Activated T-helper 1 cell treated with anti-CD3 and anti-CD28 coated beads, Interleukin-2, amount 50 U/mL, for 16 hours (primary cell): ENCODE measurements around the gene ARHGAP45.
"Not testable (repeated sequence)": the region's sequence is repeated elsewhere in the genome, so short reads cannot be mapped to it uniquely, and the experiment has no call there.

Source experiments
- DNase-seq, 2 donors: peaks; one replicate each; pipeline ENCODE4 v3.0.0-alpha.2; 2020; ENCODE audit warnings: low read depth in 1 of 2, low spot score in 1 of 2

The ARHGAP45 gene

DNA sequence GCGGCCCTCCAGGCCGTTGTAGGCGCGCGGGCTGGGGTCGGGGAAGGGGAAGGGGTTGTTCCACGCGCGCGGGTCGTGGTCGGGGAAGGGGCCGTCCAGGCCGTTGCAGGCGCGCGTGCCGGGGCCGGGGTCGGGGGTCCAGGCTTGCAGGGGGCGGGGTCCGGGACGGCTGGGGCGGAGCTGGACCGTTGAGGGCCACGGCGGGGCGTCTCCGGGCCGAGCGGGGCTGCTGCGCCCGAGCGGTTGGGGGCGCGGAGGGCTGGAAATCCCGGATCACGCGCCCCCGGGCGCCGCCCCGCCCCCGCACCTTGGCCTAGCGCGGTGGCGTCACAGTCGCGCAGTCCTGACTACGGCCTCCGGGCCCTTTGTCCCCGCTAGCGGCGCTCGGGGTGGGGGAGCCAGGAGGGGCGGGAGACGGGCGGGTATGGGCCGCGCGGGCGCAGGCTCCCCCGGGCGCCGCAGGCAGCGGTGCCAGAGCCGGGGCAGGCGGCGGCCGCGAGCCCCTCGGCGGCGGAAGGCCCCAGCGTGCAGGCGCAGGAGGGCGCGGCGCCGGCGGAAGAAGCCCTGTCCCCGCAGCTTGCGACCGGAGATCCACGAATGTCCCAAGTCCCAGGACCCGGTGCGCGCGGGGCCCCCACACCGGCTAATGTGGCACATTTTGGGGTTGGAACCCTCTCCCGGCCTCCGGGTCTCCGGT lies 37.5 kb downstream of the ARHGAP45 start:
- DNase-seq, result peak in 1 of 2 donors; percentile 67

DNA sequence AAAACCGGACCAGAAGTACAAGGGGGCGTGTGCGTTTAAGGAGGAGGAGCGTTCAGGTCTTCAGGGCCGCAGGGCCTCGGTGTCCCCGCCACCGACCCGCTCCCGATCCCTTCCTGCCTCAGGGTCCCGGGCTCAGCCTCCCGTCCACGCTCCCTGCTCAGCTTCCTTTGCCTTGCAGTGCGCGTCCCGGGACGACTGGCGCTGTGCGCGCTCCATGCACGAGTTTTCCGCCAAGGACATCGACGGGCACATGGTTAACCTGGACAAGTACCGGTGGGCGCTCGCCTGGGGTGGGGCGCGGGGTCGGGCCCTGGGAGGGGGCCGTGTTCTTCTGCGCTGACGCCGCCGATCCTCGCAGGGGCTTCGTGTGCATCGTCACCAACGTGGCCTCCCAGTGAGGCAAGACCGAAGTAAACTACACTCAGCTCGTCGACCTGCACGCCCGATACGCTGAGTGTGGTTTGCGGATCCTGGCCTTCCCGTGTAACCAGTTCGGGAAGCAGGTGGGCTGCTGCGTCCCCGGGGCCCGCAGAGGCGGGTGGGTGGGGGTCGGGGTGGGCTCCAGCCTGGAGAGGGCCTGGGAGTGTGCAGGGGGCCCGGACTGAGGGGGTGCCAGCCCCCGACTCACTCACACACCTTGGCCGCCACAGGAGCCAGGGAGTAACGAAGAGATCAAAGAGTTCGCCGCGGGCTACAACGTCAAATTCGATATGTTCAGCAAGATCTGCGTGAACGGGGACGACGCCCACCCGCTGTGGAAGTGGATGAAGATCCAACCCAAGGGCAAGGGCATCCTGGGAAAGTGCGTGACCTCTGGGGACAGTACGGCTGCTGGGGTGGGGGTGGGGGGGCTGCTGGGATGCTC lies 38.3 kb downstream of the ARHGAP45 start:
- no peak for DNase-seq

DNA sequence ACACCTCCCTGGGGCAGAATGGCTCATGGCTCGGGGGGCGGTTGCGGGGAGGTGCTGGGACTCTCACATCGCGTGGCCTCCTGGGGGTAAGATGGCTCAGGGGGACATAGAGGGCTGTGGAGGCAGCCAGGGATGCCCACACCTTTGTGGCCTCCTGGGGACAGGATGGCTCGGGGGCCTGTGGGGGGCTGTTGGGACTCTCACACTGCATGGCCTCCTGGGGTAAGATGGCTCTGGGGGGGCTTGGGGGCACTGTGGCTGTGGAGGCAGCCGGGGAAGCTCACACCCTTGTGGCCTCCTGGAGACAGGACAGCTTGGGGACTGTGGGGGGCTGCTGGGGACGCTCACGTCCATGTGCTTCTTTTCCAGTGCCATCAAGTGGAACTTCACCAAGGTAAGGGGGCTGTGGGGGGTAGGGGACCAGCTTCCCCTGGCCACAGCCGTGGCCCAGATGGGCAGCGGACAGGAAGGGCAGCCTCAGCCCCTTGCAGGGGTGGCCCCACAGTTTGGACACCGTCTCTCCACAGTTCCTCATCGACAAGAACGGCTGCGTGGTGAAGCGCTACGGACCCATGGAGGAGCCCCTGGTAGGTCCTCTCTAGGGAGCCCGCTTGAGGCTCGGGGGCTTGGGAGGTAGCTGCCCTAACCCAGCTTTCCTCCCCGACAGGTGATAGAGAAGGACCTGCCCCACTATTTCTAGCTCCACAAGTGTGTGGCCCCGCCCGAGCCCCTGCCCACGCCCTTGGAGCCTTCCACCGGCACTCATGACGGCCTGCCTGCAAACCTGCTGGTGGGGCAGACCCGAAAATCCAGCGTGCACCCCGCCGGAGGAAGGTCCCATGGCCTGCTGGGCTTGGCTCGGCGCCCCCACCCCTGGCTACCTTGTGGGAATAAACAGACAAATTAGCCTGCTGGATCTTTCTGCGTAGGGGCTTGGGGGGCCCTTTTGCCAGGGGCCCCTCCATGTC lies 39.2 kb downstream of the ARHGAP45 start:
- DNase-seq, result no peak

DNA sequence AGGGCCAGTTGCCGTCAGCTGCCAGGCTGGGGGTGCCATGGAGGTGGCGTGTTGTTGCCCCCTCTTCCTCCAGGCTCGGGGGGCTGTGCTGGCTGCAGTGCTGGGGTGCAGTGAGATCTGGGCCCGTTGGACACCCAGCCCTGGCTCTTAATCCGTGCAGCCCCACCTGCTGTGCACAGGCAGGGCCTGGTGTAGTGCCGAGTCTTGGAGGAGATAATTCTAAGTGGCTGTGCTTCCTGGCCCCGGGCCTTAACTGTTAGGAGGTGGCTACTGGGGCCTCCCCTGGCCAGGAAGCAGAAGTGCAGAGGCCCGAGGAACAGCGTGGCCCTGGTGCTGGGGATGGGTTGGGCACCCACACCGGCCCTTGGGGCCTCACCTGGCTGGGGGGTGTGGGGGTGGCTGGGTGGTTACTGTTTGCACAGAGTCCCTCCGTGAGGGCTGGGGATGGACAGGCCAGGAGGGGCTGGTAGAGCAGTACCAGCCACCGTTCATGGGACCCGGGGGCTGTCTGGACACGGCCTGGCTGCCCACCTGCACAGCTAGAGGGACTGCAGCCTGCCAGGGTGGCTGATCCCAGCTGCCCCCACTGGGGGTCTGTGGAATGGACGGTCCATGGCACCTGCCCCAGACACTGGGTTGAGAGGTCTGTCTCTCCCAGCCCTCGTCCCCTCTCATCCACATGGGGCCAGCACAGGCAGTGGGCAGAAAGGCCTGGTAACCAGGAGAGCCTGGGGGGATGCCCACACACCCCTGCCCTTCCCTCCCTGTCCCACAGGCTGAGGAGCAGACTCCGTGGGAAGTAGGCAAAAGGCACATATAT lies 40.1 kb downstream of the ARHGAP45 start:
- DNase-seq, result no peak

DNA sequence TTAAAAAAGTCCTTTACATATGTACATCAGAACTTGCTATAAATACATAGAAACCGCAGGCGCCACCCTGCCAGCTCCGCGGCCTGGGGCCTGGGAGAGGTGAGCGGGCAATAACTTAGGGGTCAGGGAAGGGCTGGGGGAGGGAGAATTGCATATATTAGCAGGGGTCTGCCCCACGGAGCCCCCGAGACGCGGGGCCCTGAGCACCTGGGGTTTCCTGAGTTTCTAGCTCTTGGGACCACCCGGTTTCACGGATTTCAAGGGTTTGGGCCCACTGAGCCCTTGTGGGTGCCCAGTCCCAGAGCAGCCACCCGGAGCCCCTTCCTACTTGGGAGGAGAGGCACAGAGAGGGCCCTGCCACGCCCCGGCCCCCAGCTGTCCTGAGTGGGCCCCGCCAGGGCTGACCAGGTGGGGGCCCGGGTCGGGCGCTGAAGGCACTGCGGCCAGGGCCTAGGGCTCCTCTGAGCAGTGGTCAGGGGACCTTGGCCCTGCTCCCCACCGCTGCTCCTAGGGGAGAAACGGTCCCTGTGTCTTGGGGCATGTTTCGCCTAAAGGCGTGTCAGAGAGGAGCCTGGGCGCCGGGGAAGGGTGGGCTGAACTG lies 40.8 kb downstream of the ARHGAP45 start:
- DNase-seq, result no peak

DNA sequence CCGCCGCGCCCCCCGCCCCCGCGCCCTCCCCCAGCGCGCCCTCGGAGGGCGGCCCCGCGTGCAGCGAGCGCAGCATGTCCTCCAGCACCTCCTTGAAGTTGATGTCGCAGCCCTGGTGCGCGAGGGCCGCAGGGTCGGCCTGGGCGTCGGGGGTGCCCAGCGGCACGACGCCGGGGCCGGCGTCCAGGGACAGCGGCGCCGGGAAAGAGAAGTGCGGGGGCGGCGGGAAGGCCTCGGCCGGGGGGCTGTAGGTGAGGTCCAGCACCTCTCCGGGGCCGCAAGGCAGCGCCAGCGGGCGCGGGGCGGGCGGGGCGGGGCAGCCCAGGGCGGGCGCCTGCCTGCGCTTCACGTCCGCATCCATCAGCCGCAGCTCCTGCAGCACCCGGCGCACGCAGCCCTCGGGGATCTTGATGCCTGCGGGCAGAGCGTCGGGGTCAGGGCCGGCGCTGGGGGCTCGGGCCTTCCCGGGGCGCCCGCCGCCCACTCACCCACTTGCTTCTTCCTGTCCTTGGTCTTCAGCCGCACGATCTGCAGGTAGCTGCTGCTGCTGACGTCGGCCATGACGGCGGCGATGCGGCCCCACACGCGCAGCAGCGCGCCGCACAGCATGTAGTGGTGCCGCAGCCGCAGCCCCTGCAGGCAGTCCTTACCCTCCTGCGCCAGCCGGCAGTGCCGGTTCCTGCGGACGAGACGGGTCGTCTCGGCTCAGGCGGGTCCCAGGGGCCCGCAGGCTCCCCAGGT lies 41.5 kb downstream of the ARHGAP45 start:
- no peak for DNase-seq

DNA sequence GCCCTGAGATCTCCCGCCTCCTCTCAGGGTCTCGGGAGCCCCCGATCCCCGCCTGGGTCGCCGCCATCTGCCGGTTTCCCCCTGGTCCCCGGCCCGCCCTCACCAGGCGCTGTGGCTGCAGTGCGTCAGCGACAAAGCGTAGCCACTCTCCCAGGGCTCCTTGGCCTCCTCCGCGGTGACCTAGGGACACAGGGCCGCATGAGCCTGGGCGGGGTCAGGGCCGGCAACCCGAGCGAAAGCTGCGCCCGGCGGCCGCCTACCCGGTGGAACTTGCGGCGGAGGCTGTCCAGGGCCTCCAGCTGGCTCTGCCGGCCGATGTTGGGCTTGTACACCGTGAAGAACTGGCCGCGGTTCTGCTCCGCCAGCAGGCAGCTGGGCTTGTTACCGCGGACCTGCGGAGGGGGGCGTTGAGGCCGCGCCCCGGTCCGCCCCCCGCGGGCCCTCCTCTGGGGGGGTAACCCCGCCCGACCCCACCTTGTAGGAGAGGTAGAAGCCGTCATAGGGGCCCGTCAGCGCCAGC lies 42.1 kb downstream of the ARHGAP45 start:
- DNase-seq, result no peak

DNA sequence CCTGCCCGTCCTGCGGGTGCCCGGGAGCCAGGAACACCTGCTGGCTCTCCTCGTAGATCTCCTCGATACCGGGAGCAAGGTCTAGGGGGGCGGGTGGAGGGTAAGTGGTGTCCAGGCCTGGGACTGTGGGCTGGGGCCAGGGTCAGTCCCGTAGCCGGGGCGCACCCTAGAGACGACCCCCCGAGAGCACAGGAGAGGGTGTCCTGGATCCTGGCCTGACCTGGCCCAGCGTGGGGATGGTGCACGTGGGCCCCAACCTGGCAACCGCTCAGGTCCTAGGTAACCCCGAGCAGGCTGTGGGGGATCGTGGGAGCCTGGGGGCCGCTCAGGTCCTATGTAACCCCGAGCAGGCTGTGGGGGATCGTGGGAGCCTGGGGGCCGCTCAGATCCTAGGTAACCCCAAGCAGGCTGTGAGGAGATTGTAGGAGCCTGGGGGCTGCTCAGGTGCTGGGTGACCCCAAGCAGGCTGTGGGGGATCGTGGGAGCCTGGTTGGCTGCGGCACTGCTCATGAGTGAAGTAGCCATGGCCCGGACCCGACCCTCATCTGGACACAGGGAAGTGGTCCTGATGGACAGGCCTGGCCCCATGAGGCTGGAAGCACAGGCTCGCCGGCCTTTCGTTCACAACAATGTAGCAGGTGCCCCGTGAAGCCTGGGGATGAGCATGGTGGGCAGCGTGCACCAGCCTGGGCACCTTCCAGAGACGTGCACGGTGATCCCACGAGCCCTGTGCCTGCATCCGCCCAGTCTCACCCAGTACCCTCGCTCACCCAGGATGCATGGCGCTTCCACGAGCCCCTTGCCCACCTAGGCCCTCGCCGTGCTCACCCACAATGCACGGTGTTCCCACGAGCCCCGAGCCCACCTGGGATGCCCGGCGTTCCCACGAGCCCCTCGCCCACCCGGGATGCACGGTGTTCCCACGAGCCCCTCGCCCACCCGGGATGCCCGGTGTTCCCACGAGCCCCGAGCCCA lies 43.0 kb downstream of the ARHGAP45 start:
- DNase-seq, result no peak

DNA sequence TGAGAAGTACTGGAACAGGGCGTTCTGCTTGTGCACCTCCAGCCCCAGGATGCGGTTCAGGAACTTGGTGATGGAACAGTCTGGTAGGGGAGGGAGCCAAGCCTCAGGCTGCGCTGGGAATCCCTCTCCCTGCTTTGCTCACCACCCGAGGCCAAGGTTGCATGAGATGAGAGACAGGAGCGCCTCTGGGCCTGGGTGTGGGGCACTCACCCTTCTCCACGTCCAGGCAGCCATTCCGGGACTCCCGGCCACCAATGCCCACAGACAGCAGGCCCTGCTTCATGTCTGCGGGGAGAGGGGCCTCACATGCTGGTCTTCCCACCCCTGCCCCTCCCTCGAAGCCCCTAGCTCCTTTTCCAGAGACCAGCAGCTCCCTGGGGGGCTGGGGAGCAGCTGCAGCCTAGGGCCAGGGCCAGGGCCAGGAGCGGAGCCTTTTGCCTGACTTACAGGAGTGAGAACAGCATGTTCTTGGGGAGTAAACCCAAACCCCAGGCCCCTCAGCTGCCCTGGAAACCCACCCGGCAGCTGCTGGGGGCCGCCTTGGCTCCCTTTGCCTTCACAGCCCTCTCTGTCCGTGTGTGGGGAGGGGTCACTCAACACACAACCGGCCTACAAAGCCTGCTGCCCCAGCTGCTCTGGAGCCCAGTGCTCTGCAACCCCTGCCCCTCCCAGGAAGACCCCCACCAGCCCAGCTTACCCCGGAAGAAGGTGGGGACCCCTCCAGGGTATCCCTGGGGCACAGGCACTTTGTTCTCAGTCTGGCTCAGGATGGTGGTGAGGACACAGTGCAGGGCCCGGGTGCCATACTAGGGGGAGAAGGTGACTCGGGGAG lies 44.1 kb downstream of the ARHGAP45 start:
- no peak for DNase-seq

DNA sequence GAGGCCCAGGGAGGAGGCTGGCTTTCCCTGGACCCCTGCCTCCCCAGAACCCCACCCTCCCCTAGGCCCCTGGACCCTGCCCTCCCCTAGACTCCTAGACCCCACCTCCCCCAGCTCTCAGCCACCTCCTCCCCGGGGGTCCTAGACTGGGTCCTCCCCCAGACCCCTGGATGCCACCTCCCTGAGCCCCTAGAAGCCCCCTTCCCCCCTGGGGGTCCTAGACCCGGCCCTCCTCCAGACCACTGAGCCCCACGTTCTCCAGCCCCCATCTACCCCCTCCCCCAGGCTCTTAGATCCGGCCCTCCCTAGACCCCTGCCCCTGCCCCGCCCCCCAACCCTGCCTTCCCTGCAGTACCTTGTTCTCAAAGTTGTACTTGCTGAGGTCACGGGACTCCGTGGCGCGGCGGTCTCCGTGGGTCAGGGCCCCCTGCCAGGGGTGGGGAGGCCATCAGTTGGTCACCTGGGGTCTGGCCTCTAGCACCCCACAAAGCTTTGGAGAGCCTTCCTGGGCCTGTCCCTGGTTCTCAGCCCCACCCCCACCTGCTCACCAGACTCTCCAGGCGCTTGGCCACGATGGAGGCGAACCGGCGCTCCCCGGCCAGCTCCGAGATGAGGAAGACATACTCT lies 44.8 kb downstream of the ARHGAP45 start:
- DNase-seq, result no peak

DNA sequence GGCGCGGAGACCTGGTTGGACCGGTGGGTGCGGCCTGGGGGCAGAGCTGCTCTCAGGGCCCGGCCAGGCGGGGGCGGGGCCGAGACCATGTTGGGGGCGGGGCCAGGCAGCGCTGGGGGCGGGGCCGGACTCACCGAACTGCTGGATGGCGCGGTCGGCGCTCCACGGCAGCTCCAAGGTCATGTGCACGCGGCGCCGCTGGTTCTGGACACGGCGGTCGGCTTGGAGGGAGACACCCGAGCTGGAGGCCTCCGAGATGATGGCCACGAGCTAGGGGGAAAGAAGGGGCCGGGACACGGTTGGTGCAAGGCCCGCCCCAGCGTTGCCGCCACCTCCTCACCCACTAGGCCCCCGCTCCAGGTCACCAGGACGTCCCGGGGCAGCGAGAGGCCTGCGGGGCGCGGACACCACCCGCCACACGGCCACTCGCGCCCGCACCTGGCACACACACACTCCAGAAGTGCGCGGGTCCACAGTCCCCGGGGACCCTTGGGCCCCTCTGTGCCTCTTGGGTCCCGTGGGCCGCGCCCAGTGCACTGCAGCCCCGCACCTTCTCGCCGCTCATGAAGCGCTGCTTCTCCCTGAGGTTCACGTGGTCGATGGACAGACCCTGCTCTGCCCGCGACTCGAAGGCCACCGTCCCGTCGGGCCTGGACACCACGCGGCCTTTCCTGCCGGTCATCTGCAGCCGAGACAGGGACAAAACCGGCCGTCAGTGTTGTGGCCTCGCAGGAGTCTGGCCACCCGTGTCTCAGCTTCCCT lies 45.5 kb downstream of the ARHGAP45 start:
- no peak for DNase-seq

DNA sequence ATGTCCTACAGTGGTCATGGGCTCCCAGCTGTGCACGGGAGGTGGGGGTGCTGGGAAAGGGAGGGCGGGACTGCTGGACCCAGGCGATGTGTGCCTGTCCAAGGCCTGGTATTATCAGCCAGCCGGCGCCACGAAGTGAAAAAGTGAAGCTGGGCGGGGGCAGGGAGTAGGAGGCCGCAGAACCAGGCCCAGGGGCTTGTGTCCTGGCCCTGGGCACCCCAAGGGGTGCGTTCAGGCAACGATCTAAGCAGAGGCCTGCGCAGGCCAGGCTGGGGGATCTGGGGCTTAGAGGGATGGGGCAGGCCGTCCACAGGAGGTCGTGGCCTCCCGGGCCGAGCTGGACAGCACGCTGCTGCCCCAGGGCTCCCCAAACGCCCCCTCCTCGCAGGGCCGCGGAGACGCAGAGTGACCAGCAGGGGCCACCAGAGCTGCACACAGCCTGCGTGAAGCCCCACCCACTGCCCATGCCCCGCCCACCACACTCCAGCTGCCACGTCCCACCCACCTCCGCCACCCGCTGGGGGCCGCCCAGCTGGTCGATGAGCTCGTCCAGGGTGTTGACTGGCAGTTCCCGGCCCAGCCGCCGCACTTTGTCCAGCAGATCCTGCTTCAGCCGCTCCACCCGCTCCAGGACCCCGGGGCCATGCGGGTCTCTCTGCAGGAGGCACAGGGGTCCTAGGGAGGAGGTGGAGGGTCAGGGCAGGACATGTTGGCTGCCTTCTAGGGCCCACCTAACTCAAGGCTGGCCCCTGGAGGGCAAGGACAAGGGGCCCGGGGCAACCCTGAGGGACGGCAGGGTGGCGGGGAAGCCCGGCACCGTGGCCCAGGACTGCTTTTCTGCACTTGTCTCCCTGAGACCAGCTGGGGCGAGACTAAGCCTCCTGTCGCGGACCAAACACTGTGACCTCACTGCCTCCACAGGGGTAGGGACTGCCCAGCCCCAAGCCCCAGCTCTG lies 46.3 kb downstream of the ARHGAP45 start:
- peak; percentile 55 to 69 for DNase-seq

DNA sequence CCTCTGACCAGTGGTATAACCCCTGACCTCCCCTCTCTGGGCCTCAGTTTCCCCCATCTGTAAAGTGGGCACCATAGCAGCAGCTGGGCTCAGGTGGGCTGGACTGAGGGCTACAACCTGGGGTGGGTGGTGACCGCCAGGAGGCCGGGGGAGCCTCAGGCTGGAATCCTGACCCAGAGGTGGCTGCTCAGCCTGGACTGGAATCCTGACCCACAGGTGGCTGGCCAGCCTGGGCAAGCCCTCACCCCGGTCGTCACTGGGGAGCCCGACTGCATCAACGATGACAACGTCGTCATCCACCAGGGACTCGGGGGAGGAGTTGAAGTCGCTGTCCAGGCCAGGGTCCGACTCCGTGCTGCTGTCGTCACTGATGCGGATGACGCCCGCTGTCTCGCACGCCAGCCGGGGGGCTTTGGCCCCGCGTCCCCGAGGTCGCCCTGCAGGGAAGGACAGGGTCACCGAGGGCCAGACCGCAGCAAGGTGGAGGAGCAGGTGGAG lies 47.1 kb downstream of the ARHGAP45 start:
- DNase-seq, result no peak

DNA sequence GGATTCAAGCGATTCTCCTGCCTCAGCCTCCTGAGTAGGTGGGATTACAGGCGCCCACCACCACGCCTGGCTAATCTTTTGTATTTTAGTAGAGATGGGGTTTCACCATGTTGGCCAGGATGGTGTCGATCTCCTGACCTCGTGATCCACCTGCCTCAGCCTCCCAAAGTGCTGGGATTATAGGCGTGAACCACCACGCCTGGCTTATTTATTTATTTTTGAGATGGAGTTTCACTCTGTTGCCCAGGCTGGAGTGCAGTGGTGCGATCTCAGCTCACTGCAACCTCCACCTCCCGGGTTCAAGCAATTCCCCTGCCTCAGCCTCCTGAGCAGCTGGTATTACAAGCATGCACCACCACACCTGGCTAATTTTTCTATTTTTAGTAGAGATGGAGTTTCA lies 47.8 kb downstream of the ARHGAP45 start:
- DNase-seq, result not testable (repeated sequence)
